ENCODE measurements around the gene ARL2BP. TPM values are rescaled to one million over a fixed set of nuclear protein-coding genes. Genes with fewer than 3 reads are reported as not detected.
A peak's percentile ranks its signal among the peaks of the same experiment; 100 is the strongest.
"Not testable (repeated sequence)": the region's sequence is repeated elsewhere in the genome, so short reads cannot be mapped to it uniquely, and the experiment has no call there.

Gene ARL2BP
- total and polyA plus RNA-seq, 9 of the 15 experiments (the other 6 are each of a cell fraction or from before 2014, with no cell fraction given), result 16.7 to 41.8 (median 27.2) TPM

- CTCF ChIA-PET (ENCODE audit: low intra/inter-chr PET ratio); BruUV-seq (replicated peaks); TF ChIP-seq ID3 (CRISPR knock-in tag; IDR thresholded peaks at IDR 0.05): not testable (repeated sequence)
- TF ChIP-seq ID3 (tag; IDR thresholded peaks at IDR 0.05), result peak; percentile 86
Observed at GRCh38 chr16:57275946-57276345, 30.9 kb downstream of the ARL2BP start.

DNA sequence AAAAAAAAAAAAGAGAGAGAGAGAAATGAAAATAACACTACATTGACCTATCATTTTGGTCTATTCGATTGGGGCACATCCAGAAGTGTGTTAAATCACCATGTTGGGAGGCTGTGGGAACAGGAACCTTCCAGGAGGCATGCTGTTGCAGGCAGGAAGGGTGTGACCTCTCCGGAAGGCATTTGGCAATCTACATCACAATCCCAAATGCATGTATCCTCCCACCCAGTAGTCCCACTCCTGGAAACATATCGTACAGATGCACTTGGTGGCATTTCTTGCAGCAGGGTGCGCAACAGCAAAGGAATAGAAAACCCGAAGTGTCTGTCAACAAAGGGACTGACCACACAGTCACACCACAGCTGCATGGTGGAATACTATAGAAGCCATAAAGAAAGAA lies 31.5 kb downstream of the ARL2BP start:
- 0 out of 2 replicates have a peak, but pooled peaks cover 3% of the 10 kb centered on the region for H4K20me1 ChIP-seq (replicated peaks; ENCODE audit: control insufficient read depth, insufficient read depth, low read length)
- ChIA-PET CTCF (ENCODE audit: low intra/inter-chr PET ratio) (no interaction called here), POLR2A (no interaction called here)
- H3K4me2 ChIP-seq (ENCODE audit: insufficient read depth, low read length), result no peak overlapping the region
- H3K9ac ChIP-seq (ENCODE audit: insufficient read depth in 1 of 2, low read depth in 2 of 2, low read length in 2 of 2), result no peak overlapping the region
- H3K9me1 ChIP-seq (ENCODE audit: control insufficient read depth, insufficient read depth, low read length), result no peaks in the 10 kb centered on the region
- 13% methylated on average over 5 of the region's 5 CpGs for WGBS (ENCODE audit: insufficient coverage, low coverage, missing lambda C conversion rate)
- H3K79me2 ChIP-seq (ENCODE audit: control insufficient read depth, insufficient read depth, low read length), result no peaks in the 10 kb centered on the region
- H3K9me3 ChIP-seq (replicated peaks; ENCODE audit: control insufficient read depth, insufficient read depth, low read depth, low read length), result no peaks in the 10 kb centered on the region
- intact Hi-C loops (cut with micrococcal nuclease) (no loop called here), in situ Hi-C loops (cut with MboI) (no loop called here)
- FAIRE-seq (no peak), ATAC-seq (no peak; the same call in 2 of the 3 replicates), DNase-seq (ENCODE audit: extremely low read depth in 1 of 4, low spot score in 3 of 4) (no peak)
- TF ChIP-seq GABPA (tag; conservative IDR thresholded peaks at IDR 0.05; ENCODE audit: low read depth) (0 out of 2 replicates have a peak, but pooled peaks have one; percentile 24), ETV1 (tag; conservative IDR thresholded peaks at IDR 0.05; ENCODE audit: low read depth) (peak; percentile 44), NRF1 (conservative IDR thresholded peaks at IDR 0.05 in 1 of 2, IDR thresholded peaks at IDR 0.05 in 1 of 2) (peak in 1 of 2 experiments; percentile 24; a peak in 3 of 4 replicates), CTCF (IDR thresholded peaks at IDR 0.05 in 2 of 3, conservative IDR thresholded peaks at IDR 0.05 in 1 of 3; ENCODE audit: insufficient read depth in 2 of 3, low read depth in 1 of 3, low read length in 3 of 3) (0 out of 6 replicates have a peak, but pooled peaks of 1 of the 3 experiments have one; percentile 9)
- TF ChIP-seq, protein P1, sequence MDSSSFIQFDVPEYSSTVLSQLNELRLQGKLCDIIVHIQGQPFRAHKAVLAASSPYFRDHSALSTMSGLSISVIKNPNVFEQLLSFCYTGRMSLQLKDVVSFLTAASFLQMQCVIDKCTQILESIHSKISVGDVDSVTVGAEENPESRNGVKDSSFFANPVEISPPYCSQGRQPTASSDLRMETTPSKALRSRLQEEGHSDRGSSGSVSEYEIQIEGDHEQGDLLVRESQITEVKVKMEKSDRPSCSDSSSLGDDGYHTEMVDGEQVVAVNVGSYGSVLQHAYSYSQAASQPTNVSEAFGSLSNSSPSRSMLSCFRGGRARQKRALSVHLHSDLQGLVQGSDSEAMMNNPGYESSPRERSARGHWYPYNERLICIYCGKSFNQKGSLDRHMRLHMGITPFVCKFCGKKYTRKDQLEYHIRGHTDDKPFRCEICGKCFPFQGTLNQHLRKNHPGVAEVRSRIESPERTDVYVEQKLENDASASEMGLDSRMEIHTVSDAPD (CRISPR knock-in tag; IDR thresholded peaks at IDR 0.05), result no peak
- TF ChIP-seq, protein P2, sequence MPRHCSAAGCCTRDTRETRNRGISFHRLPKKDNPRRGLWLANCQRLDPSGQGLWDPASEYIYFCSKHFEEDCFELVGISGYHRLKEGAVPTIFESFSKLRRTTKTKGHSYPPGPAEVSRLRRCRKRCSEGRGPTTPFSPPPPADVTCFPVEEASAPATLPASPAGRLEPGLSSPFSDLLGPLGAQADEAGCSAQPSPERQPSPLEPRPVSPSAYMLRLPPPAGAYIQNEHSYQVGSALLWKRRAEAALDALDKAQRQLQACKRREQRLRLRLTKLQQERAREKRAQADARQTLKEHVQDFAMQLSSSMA (CRISPR knock-in tag; IDR thresholded peaks at IDR 0.05), result no peak
- H3K27ac ChIP-seq (ENCODE audit: extremely low read depth, low read depth, low read length), result no peak overlapping the region
- no peaks in the 10 kb centered on the region; a peak in 1 of 5 replicates for H3K27me3 ChIP-seq (ENCODE audit: control insufficient read depth in 2 of 2, insufficient read depth in 2 of 2, low read length in 2 of 2)
- H3K4me1 ChIP-seq (replicated peaks in 1 of 2; ENCODE audit: control insufficient read depth in 2 of 2, insufficient read depth in 2 of 2, low read length in 2 of 2), result peaks cover 5 to 7% of the 10 kb centered on the region in 2 experiments; a peak in 3 of 5 replicates
- H3K36me3 ChIP-seq (ENCODE audit: control insufficient read depth, insufficient read depth, low read length), result no peaks in the 10 kb centered on the region
- no peak overlapping the region for H3K4me3 ChIP-seq
- peak overlapping the region; percentile 2; the same call in 1 of the 2 replicates for H2AFZ ChIP-seq (ENCODE audit: low read depth, low read length)
- no TSS peak for BruUV-seq (replicated peaks)

More at GRCh38 chr16:57275946-57276345, 30.9 kb downstream of the ARL2BP start:
- H3K9me1 ChIP-seq (ENCODE audit: control insufficient read depth, insufficient read depth, low read length); H3K9me3 ChIP-seq (replicated peaks; ENCODE audit: control insufficient read depth, insufficient read depth, low read depth, low read length); ATAC-seq; intact Hi-C loops (cut with micrococcal nuclease); H3K4me3 ChIP-seq; DNase-seq (ENCODE audit: extremely low read depth in 1 of 4, low spot score in 3 of 4); POLR2A ChIA-PET; H3K4me1 ChIP-seq (replicated peaks in 1 of 2; ENCODE audit: control insufficient read depth in 2 of 2, insufficient read depth in 2 of 2, low read length in 2 of 2); H2AFZ ChIP-seq (ENCODE audit: low read depth, low read length); H3K27ac ChIP-seq (ENCODE audit: extremely low read depth, low read depth, low read length); H4K20me1 ChIP-seq (replicated peaks; ENCODE audit: control insufficient read depth, insufficient read depth, low read length); H3K79me2 ChIP-seq (ENCODE audit: control insufficient read depth, insufficient read depth, low read length); FAIRE-seq; in situ Hi-C loops (cut with MboI); H3K4me2 ChIP-seq (ENCODE audit: insufficient read depth, low read length); H3K27me3 ChIP-seq (ENCODE audit: control insufficient read depth in 2 of 2, insufficient read depth in 2 of 2, low read length in 2 of 2); H3K36me3 ChIP-seq (ENCODE audit: control insufficient read depth, insufficient read depth, low read length): not testable (repeated sequence)
- 44% methylated on average over 5 of the region's 5 CpGs for WGBS (ENCODE audit: insufficient coverage, low coverage, missing lambda C conversion rate)
- H3K9ac ChIP-seq (ENCODE audit: insufficient read depth in 1 of 2, low read depth in 2 of 2, low read length in 2 of 2), result peak overlapping the region in 1 of 2 experiments; percentile 17; a peak in 1 of 4 replicates

Measured in K562 (cell line).